ENCODE results near the gene AK8. TPM values are rescaled to one million over a fixed set of nuclear protein-coding genes. Genes with fewer than 3 reads are reported as not detected.

The AK8 gene
- total and polyA plus RNA-seq, 9 of the 15 experiments (the other 6 are each of a cell fraction or from before 2014, with no cell fraction given) = 0.06 to 0.37 TPM; not detected in 7

- TF ChIP-seq, protein P1, sequence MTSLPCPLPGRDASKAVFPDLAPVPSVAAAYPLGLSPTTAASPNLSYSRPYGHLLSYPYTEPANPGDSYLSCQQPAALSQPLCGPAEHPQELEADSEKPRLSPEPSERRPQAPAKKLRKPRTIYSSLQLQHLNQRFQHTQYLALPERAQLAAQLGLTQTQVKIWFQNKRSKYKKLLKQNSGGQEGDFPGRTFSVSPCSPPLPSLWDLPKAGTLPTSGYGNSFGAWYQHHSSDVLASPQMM (CRISPR knock-in tag; IDR thresholded peaks at IDR 0.05) = no peak
- TF ChIP-seq KLF13 (tag; IDR thresholded peaks at IDR 0.05; ENCODE audit: borderline replicate concordance, low read depth) = no peak
- TF ChIP-seq KLF16 (IDR thresholded peaks at IDR 0.05) = 0 out of 2 replicates have a peak, but pooled peaks have one; percentile 9
- TF ChIP-seq FOXA3 (CRISPR knock-in tag; conservative IDR thresholded peaks at IDR 0.05 in 1 of 2, IDR thresholded peaks at IDR 0.05 in 1 of 2) = 0 out of 4 replicates have a peak, but pooled peaks of 1 of the 2 experiments have one; percentile 63
- no peak for TF ChIP-seq TAF9B (IDR thresholded peaks at IDR 0.05; ENCODE audit: partially characterized antibody)
- TF ChIP-seq ARID2 (IDR thresholded peaks at IDR 0.05) = no peak
- TF ChIP-seq SAP30 (IDR thresholded peaks at IDR 0.05; ENCODE audit: borderline replicate concordance, insufficient read depth, low read depth, low read length, poor library complexity, severe bottlenecking) = no peak
- TF ChIP-seq, protein P2, sequence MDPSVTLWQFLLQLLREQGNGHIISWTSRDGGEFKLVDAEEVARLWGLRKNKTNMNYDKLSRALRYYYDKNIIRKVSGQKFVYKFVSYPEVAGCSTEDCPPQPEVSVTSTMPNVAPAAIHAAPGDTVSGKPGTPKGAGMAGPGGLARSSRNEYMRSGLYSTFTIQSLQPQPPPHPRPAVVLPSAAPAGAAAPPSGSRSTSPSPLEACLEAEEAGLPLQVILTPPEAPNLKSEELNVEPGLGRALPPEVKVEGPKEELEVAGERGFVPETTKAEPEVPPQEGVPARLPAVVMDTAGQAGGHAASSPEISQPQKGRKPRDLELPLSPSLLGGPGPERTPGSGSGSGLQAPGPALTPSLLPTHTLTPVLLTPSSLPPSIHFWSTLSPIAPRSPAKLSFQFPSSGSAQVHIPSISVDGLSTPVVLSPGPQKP (CRISPR knock-in tag; IDR thresholded peaks at IDR 0.05) = no peak
- no peak for TF ChIP-seq SMAD2 (IDR thresholded peaks at IDR 0.05; ENCODE audit: low read depth, low read length)
- TF ChIP-seq TAF1 (IDR thresholded peaks at IDR 0.05; ENCODE audit: control insufficient read depth, extremely low read depth, insufficient read depth, low read length, severe bottlenecking) = no peak
- no peak for TF ChIP-seq ZNF707 (CRISPR knock-in tag; conservative IDR thresholded peaks at IDR 0.05)
- TF ChIP-seq CREB3L1 (IDR thresholded peaks at IDR 0.05; ENCODE audit: borderline replicate concordance, low read depth) = no peak
- no peak for TF ChIP-seq BRF1 (IDR thresholded peaks at IDR 0.05; ENCODE audit: borderline replicate concordance, extremely low read depth, insufficient read length)
- TF ChIP-seq, protein P3, sequence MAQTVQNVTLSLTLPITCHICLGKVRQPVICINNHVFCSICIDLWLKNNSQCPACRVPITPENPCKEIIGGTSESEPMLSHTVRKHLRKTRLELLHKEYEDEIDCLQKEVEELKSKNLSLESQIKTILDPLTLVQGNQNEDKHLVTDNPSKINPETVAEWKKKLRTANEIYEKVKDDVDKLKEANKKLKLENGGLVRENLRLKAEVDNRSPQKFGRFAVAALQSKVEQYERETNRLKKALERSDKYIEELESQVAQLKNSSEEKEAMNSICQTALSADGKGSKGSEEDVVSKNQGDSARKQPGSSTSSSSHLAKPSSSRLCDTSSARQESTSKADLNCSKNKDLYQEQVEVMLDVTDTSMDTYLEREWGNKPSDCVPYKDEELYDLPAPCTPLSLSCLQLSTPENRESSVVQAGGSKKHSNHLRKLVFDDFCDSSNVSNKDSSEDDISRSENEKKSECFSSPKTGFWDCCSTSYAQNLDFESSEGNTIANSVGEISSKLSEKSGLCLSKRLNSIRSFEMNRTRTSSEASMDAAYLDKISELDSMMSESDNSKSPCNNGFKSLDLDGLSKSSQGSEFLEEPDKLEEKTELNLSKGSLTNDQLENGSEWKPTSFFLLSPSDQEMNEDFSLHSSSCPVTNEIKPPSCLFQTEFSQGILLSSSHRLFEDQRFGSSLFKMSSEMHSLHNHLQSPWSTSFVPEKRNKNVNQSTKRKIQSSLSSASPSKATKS (CRISPR knock-in tag; IDR thresholded peaks at IDR 0.05) = no peak
- no peak for TF ChIP-seq HDGF (IDR thresholded peaks at IDR 0.05)
- TF ChIP-seq HSF4 (CRISPR knock-in tag; IDR thresholded peaks at IDR 0.05; ENCODE audit: borderline replicate concordance) = no peak
- TF ChIP-seq RBM39 (optimal IDR thresholded peaks at IDR 0.05; ENCODE audit: low read depth, low read length) = no peak
- no peak for TF ChIP-seq HOXB6 (CRISPR knock-in tag; IDR thresholded peaks at IDR 0.05; ENCODE audit: borderline replicate concordance)
- TF ChIP-seq ZNF75A (CRISPR knock-in tag; IDR thresholded peaks at IDR 0.05) = no peak
- no peak for TF ChIP-seq CEBPG (CRISPR knock-in tag; IDR thresholded peaks at IDR 0.05)
- no peak for TF ChIP-seq CEBPG (tag; conservative IDR thresholded peaks at IDR 0.05 in 1 of 2, IDR thresholded peaks at IDR 0.05 in 1 of 2)
- TF ChIP-seq MYBL2 (IDR thresholded peaks at IDR 0.05; ENCODE audit: low read depth) = no peak
- no peak for TF ChIP-seq MYBL2 (CRISPR knock-in tag; IDR thresholded peaks at IDR 0.05; ENCODE audit: borderline replicate concordance)
These were observed 77.9 kb downstream of the AK8 start (continued) for GRCh38 chr9:132800038-132800648.

Data from K562 (cell line).